Glutamatergic neuron (in vitro differentiated cells): Measurements from ENCODE around the gene NPAS2. TPM values are rescaled to one million over a fixed set of nuclear protein-coding genes. Genes with fewer than 3 reads are reported as not detected.

Experiments
- DNase-seq: peaks from one replicate; pipeline ENCODE4 v3.0.0; 2022
- H3K27ac Mint-ChIP-seq: one replicate; pipeline ENCODE4 v1.8.0; 2020; ENCODE audit warnings: mild to moderate bottlenecking, mixed read lengths, inconsistent platforms; ENCODE audit not compliant: unreplicated experiment
- H3K27me3 Mint-ChIP-seq: one replicate; pipeline ENCODE4 v1.8.0; 2020; ENCODE audit warnings: mild to moderate bottlenecking, moderate library complexity, mixed read lengths, inconsistent platforms; ENCODE audit not compliant: unreplicated experiment
- H3K36me3 Mint-ChIP-seq: one replicate; pipeline ENCODE4 v1.8.0; 2020; ENCODE audit warnings: mild to moderate bottlenecking, mixed read lengths, inconsistent platforms; ENCODE audit not compliant: unreplicated experiment
- H3K4me1 Mint-ChIP-seq: one replicate; pipeline ENCODE4 v1.8.0; 2020; ENCODE audit warnings: mild to moderate bottlenecking, low read depth, mixed read lengths, inconsistent platforms; ENCODE audit not compliant: unreplicated experiment
- H3K4me3 Mint-ChIP-seq: one replicate; pipeline ENCODE4 v1.8.0; 2020; ENCODE audit warnings: mild to moderate bottlenecking, mixed read lengths, inconsistent platforms; ENCODE audit not compliant: unreplicated experiment
- H3K9me3 Mint-ChIP-seq: one replicate; pipeline ENCODE4 v1.8.0; 2020; ENCODE audit warnings: mild to moderate bottlenecking, moderate library complexity, mixed read lengths, inconsistent platforms; ENCODE audit not compliant: unreplicated experiment
- CTCF ChIP-seq: fragments of 200-600 bp; sonication (generic); IDR thresholded peaks from one replicate; pipeline ENCODE4 v1.5.0; 2021; ENCODE audit not compliant: partially characterized antibody, unreplicated experiment
- total RNA-seq: library from RNA; stranded (reverse); fragmentation: NEBNext Ultra II Directional; extraction: Animal tissue kit (Norgen Biotek cat#: 25700); gene quantifications from one replicate; pipeline ENCODE4 v1.2.1, GENCODE V29; 2021; ENCODE audit not compliant: unreplicated experiment

NPAS2 gene
- total RNA-seq, 1 donor from 2014 or later, result 0.54 TPM

- peak overlapping the region; percentile 25 for H3K4me3 Mint-ChIP-seq
- peaks cover 13% of the 10 kb centered on the region for H3K27me3 Mint-ChIP-seq
- H3K4me1 Mint-ChIP-seq, result peaks cover 15% of the 10 kb centered on the region
- TF ChIP-seq CTCF, result no peak
- DNase-seq, result no peak
- peaks cover 12% of the 10 kb centered on the region for H3K9me3 Mint-ChIP-seq
- H3K27ac Mint-ChIP-seq, result peak overlapping the region; percentile 24
- peaks cover 6% of the 10 kb centered on the region for H3K36me3 Mint-ChIP-seq
Observed at GRCh38 chr2:101004620-101005325, 184.8 kb downstream of the NPAS2 start.

- Mint-ChIP-seq H3K4me1 (peaks cover 15% of the 10 kb centered on the region), H3K27me3 (peaks cover 10% of the 10 kb centered on the region), H3K36me3 (peaks cover 6% of the 10 kb centered on the region), H3K9me3 (peaks cover 11% of the 10 kb centered on the region), H3K4me3 (no peak overlapping the region), H3K27ac (no peak overlapping the region)
- DNase-seq, result no peak
- TF ChIP-seq CTCF, result no peak
Observed at GRCh38 chr2:101006065-101006715, 186.3 kb downstream of the NPAS2 start.

- H3K27ac Mint-ChIP-seq, result no peak overlapping the region
- H3K4me1 Mint-ChIP-seq, result peaks cover 10% of the 10 kb centered on the region
- DNase-seq, result no peak
- peaks cover 9% of the 10 kb centered on the region for H3K27me3 Mint-ChIP-seq
- peaks cover 6% of the 10 kb centered on the region for H3K9me3 Mint-ChIP-seq
- H3K36me3 Mint-ChIP-seq, result peaks cover 6% of the 10 kb centered on the region
- H3K4me3 Mint-ChIP-seq, result no peak overlapping the region
- no peak for TF ChIP-seq CTCF
Observed at GRCh38 chr2:101007415-101008345, 187.7 kb downstream of the NPAS2 start.

- H3K27me3 Mint-ChIP-seq, result peaks cover 3% of the 10 kb centered on the region
- no peaks in the 10 kb centered on the region for H3K36me3 Mint-ChIP-seq
- H3K4me3 Mint-ChIP-seq, result no peak overlapping the region
- TF ChIP-seq CTCF, result no peak
- H3K27ac Mint-ChIP-seq, result no peak overlapping the region
- no peaks in the 10 kb centered on the region for H3K9me3 Mint-ChIP-seq
- H3K4me1 Mint-ChIP-seq, result no peaks in the 10 kb centered on the region
- DNase-seq, result no peak
Observed at GRCh38 chr2:101011152-101011551, 191.2 kb downstream of the NPAS2 start.
